SK-N-MC (cell line): ENCODE data around the gene CROCC2.

Experiments
- EZH2 ChIP-seq: fragments of 200-600 bp; sonication (generic); IDR thresholded peaks from one replicate; pipeline ENCODE4 v1.6.1; 2017; ENCODE audit warnings: antibody characterized with exemption
- POLR2AphosphoS5 ChIP-seq: IDR thresholded peaks from 2 replicates; pipeline ENCODE4 v1.6.1; 2012; ENCODE audit warnings: mild to moderate bottlenecking, low read depth, low read length, borderline replicate concordance

DNA sequence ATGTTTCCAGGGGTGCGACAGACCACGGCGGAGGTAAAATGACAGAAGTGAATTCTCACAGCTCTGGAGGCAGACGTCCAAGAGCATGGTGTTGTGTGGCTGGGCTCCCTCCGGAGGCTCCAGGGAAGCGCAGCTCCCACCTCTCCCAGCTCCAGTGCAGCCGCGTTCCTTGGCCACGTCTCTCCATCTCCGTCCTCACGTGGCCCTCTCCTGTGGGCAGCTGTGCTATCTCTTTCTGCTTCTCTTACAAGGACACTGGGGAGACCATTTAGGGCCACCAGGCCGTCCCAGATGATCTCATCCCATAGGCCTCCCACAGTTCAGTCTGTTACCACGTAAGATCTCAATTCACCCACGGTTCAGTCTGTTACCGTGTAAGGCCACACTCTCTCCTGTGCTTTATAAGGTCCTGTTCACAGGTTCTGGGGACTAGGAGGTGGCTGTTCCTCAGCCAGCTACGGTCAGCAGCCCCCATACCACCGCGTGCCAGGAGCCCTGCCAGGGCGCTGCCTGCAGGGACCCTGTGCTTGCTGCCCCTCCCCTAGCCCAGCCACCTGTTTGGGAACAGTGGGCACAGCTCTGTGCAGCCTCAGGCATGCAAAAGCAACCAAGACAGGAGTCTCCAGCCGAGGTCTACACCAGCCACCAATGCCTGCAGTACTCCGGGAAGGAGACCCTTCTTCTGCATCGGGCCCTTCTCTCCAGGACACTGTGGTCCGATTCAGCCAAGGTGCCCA, 7.2 kb upstream of the CROCC2 start:
- no peak for TF ChIP-seq POLR2AphosphoS5
- TF ChIP-seq EZH2: no peak
